Measurements from ENCODE around the gene INHBA.

INHBA gene

DNA sequence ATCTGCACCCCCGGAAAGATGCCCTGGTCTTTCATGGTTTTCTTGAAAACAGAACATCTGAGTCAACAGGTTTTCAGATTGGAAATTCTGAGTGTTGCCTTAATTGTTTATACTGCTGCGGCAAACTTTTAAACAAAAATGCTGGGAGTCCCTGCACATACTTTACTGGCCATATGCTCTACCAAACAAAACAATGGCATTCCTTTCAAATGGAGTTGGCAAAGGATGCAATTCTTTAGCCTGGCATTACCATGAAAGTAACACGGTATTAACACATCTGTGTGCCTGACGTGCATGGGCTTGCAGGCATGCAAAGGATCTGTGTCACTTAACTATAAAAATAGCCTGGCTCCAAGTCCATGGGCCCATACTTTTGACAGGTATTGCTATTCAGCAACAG is 4.2 kb downstream of the INHBA start:
- no peak for DNase-seq (ENCODE audit: low read depth in 1 of 2, low spot score in 1 of 2)
- Histone ChIP-seq H3K4me3 (replicated peaks; ENCODE audit: insufficient read depth, low read length) (no peak overlapping the region), H3K27ac (replicated peaks) (no peak overlapping the region), H3K27me3 (ENCODE audit: insufficient read depth, poor library complexity, severe bottlenecking) (peaks cover 39% of the 10 kb centered on the region)
- no peak for TF ChIP-seq GABPA (IDR thresholded peaks at IDR 0.05; ENCODE audit: low read depth)
- no peak for TF ChIP-seq SPI1 (IDR thresholded peaks at IDR 0.05; ENCODE audit: borderline replicate concordance, low read depth)
- TF ChIP-seq, protein P1, sequence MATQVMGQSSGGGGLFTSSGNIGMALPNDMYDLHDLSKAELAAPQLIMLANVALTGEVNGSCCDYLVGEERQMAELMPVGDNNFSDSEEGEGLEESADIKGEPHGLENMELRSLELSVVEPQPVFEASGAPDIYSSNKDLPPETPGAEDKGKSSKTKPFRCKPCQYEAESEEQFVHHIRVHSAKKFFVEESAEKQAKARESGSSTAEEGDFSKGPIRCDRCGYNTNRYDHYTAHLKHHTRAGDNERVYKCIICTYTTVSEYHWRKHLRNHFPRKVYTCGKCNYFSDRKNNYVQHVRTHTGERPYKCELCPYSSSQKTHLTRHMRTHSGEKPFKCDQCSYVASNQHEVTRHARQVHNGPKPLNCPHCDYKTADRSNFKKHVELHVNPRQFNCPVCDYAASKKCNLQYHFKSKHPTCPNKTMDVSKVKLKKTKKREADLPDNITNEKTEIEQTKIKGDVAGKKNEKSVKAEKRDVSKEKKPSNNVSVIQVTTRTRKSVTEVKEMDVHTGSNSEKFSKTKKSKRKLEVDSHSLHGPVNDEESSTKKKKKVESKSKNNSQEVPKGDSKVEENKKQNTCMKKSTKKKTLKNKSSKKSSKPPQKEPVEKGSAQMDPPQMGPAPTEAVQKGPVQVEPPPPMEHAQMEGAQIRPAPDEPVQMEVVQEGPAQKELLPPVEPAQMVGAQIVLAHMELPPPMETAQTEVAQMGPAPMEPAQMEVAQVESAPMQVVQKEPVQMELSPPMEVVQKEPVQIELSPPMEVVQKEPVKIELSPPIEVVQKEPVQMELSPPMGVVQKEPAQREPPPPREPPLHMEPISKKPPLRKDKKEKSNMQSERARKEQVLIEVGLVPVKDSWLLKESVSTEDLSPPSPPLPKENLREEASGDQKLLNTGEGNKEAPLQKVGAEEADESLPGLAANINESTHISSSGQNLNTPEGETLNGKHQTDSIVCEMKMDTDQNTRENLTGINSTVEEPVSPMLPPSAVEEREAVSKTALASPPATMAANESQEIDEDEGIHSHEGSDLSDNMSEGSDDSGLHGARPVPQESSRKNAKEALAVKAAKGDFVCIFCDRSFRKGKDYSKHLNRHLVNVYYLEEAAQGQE (IDR thresholded peaks at IDR 0.05; ENCODE audit: insufficient replicate concordance, low read depth): no peak
- TF ChIP-seq POLR2AphosphoS5 (IDR thresholded peaks at IDR 0.05; ENCODE audit: low read depth): no peak
- TF ChIP-seq, protein P2, sequence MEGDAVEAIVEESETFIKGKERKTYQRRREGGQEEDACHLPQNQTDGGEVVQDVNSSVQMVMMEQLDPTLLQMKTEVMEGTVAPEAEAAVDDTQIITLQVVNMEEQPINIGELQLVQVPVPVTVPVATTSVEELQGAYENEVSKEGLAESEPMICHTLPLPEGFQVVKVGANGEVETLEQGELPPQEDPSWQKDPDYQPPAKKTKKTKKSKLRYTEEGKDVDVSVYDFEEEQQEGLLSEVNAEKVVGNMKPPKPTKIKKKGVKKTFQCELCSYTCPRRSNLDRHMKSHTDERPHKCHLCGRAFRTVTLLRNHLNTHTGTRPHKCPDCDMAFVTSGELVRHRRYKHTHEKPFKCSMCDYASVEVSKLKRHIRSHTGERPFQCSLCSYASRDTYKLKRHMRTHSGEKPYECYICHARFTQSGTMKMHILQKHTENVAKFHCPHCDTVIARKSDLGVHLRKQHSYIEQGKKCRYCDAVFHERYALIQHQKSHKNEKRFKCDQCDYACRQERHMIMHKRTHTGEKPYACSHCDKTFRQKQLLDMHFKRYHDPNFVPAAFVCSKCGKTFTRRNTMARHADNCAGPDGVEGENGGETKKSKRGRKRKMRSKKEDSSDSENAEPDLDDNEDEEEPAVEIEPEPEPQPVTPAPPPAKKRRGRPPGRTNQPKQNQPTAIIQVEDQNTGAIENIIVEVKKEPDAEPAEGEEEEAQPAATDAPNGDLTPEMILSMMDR (IDR thresholded peaks at IDR 0.05; ENCODE audit: insufficient read depth, low read length): no peak

DNA sequence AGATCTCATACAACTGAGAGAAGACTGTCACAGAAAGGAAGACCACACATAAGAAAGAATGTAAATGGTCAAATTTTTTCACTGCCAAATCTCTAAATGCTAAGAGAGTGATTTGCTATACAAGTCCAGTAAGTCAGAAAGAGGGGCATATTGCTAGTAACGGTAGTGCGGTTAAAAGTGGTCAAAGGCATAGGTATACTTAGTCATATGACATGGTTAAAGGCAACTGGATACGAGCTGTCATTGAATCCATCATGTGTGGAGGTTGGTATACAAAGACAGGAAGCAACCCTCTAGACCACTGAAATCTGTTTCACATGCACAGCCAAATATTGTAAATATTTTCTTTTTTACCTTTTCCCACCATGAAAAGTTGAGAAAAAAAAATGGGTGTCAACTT is 4.8 kb downstream of the INHBA start:
- DNase-seq (ENCODE audit: low read depth in 1 of 2, low spot score in 1 of 2): no peak
- TF ChIP-seq, protein P1 (IDR thresholded peaks at IDR 0.05; ENCODE audit: insufficient replicate concordance, low read depth): no peak
- TF ChIP-seq, protein P2 (IDR thresholded peaks at IDR 0.05; ENCODE audit: insufficient read depth, low read length): no peak
- TF ChIP-seq POLR2AphosphoS5 (IDR thresholded peaks at IDR 0.05; ENCODE audit: low read depth) (no peak), SPI1 (IDR thresholded peaks at IDR 0.05; ENCODE audit: borderline replicate concordance, low read depth) (no peak), GABPA (IDR thresholded peaks at IDR 0.05; ENCODE audit: low read depth) (no peak)
- Histone ChIP-seq H3K4me3 (replicated peaks; ENCODE audit: insufficient read depth, low read length) (no peak overlapping the region), H3K27me3 (ENCODE audit: insufficient read depth, poor library complexity, severe bottlenecking) (peaks cover 37% of the 10 kb centered on the region), H3K27ac (replicated peaks) (no peak overlapping the region)

DNA sequence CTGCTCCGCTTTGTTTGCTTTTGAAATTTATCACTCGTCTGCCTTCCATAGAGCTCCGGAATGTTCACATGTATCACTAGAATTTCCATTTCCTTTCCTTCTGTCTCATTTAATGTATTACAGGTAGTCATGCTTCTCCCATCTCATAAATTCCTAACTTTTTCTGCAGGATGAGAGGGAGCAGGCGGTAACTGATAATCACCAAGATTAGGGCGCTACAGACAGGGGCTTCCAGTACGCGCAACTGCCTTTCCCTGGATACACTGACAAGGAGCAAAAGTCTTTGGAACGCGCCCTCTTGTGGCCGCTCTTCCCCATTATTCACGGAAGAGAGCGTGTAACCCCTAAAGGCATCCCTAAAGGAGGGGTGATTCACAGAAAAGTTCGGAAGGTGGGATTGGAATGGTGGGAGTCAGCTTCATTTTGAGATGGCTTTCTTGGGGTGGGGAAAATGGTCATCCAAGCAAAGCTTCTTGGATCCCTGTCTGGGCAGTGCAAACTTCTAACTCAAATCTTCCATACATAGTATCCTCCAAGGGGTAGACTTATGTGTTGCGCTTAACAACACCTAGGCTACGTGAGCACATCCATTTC is 6.5 kb downstream of the INHBA start:
- Histone ChIP-seq H3K27me3 (ENCODE audit: insufficient read depth, poor library complexity, severe bottlenecking) (peaks cover 26% of the 10 kb centered on the region), H3K27ac (replicated peaks) (no peak overlapping the region), H3K4me3 (replicated peaks; ENCODE audit: insufficient read depth, low read length) (no peak overlapping the region)
- DNase-seq (ENCODE audit: low read depth in 1 of 2, low spot score in 1 of 2): peak in 1 of 2 experiments; percentile 46
- TF ChIP-seq POLR2AphosphoS5 (IDR thresholded peaks at IDR 0.05; ENCODE audit: low read depth): no peak
- TF ChIP-seq, protein P2 (IDR thresholded peaks at IDR 0.05; ENCODE audit: insufficient read depth, low read length): peak; percentile 61
- TF ChIP-seq SPI1 (IDR thresholded peaks at IDR 0.05; ENCODE audit: borderline replicate concordance, low read depth): no peak
- TF ChIP-seq GABPA (IDR thresholded peaks at IDR 0.05; ENCODE audit: low read depth): no peak
- TF ChIP-seq, protein P1 (IDR thresholded peaks at IDR 0.05; ENCODE audit: insufficient replicate concordance, low read depth): no peak

Data from HL-60 (cell line).